ENCODE results near the gene SPRYD4. TPM values are rescaled to one million over a fixed set of nuclear protein-coding genes. Genes with fewer than 3 reads are reported as not detected.

Gene SPRYD4
- total RNA-seq, 4 donors from 2014 or later = 1.3 to 2.3 (median 2.1) TPM

DNA sequence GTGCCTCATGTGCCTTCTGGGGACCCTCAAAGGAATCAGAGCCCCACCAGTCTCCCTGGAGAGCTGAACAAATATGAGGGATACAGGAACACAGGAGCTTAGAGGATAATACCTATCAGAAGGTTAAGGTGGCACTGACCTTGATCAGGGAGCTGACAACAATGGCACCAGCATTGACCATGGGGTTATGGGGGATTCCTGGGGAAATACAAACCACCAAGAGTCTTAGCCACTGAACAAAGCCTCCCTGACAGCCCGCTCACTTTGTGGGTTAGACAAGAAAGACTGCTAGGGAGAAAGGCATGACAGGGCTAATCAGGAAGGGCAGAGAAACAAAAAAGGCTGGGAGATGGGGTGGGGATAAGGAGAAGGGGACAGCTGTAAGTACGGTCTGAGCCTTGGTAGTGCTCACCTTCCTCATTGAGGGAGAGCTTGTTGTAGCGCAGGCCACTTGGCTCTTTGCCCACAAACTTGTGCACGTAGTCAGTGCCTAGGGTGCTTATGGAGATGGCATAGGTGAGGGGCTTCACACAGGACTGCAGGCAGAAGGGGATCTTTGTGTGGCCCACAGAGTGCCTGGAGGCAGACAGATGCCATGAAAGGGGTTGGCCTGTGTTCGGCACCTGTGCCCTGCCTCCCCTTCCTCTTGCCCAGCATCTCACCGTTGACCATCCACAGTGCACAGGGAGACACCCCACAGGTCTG lies 9.3 kb downstream of the SPRYD4 start:
- TF ChIP-seq POLR2A (IDR thresholded peaks at IDR 0.05) (no peak), CTCF (IDR thresholded peaks at IDR 0.05) (no peak)
- DNase-seq (ENCODE audit: low spot score in 2 of 2) = no peak
- intact Hi-C loops (cut with DNase I; ENCODE audit: low total_unique reads) = no loop called here
- 83 to 88% methylated on average over 6 of the region's 6 CpGs for whole genome bisulfite sequencing, 2 donors
- H3K4me3 ChIP-seq (ENCODE audit: low read depth, poor library complexity, severe bottlenecking) = no peak overlapping the region

GRCh38 chr12:56479625-56480024 lies 11.2 kb downstream of the SPRYD4 start:
- no peak overlapping the region for H3K4me3 ChIP-seq (ENCODE audit: low read depth, poor library complexity, severe bottlenecking)
- no peak for TF ChIP-seq POLR2A (IDR thresholded peaks at IDR 0.05)
- no peak for TF ChIP-seq CTCF (IDR thresholded peaks at IDR 0.05)
- 96% methylated on average over 7 of the region's 7 CpGs for WGBS, 2 donors
- intact Hi-C loops (cut with DNase I; ENCODE audit: low total_unique reads) = no loop called here
- DNase-seq (ENCODE audit: low spot score in 2 of 2) = no peak

DNA sequence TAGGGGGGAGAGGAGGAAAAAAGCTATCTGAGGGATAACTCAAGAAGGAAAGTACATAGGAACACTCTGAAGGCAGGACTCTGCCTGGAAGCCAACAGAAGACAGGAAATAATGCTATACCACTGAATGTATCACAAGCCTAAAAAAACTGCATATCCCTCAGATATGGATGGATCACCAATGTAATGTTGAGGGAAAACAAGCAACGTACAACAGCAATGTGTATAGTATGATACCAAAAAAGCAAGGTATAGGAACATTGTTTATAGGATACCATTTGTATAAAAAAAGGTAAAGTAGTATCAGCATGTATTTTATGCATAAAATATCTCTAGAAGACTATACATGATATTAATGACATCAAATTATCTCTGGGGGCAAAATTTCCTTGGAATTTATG lies 16.2 kb downstream of the SPRYD4 start:
- no peak for DNase-seq (ENCODE audit: low spot score in 2 of 2)
- H3K4me3 ChIP-seq (ENCODE audit: low read depth, poor library complexity, severe bottlenecking) = no peak overlapping the region
- WGBS, 2 donors = 86 to 94% methylated on average over 1 of the region's 1 CpG
- intact Hi-C loops (cut with DNase I; ENCODE audit: low total_unique reads) = no loop called here
- TF ChIP-seq CTCF (IDR thresholded peaks at IDR 0.05) (no peak), POLR2A (IDR thresholded peaks at IDR 0.05) (no peak)

- intact Hi-C loops (cut with DNase I; ENCODE audit: low total_unique reads) = no loop called here
- no peak for TF ChIP-seq CTCF (IDR thresholded peaks at IDR 0.05)
- TF ChIP-seq POLR2A (IDR thresholded peaks at IDR 0.05) = no peak
- no peak overlapping the region for H3K4me3 ChIP-seq (ENCODE audit: low read depth, poor library complexity, severe bottlenecking)
- WGBS, 2 donors = 83 to 88% methylated on average over 12 of the region's 12 CpGs
- no peak for DNase-seq (ENCODE audit: low spot score in 2 of 2)
Observed at GRCh38 chr12:56486694-56487093, 18.3 kb downstream of the SPRYD4 start.

DNA sequence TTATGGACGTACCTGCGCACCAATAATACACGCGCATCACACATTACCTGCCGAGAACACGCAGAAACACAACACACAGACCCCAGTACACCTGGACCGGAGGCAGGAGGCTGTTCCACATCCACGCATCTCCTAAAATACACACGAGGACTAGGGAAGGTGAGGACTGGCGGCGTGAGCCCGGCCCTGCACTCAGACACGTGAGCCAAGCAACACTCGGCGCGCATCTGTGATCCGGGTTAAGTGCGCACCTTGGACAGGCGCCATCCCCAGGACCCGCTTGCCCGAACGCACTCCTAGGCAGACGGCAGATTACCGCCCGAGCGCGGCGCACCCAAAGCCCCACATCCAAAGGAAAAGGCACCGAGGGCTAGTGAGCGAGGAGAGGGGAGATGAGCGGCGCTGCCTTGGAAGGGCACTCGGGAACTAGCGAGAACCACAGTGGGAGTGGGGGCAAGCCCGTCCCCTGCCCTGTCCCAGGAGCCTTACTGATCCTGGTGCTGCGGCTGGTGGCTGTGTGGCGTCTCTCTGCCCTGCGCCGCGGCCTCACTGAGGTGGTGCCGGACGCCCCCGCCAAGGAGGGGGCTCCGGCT lies 19.2 kb downstream of the SPRYD4 start:
- peak; percentile 22 to 89 for DNase-seq (ENCODE audit: low spot score in 2 of 2)
- TF ChIP-seq POLR2A (IDR thresholded peaks at IDR 0.05) = no peak
- TF ChIP-seq CTCF (IDR thresholded peaks at IDR 0.05) = no peak
- intact Hi-C loops (cut with DNase I; ENCODE audit: low total_unique reads) = no loop called here
- WGBS, 2 donors = 5 to 8% methylated on average over 29 to 30 of the region's 44 CpGs
- H3K4me3 ChIP-seq (ENCODE audit: low read depth, poor library complexity, severe bottlenecking) = peak overlapping the region; percentile 30
